K562 (cell line): ENCODE measurements around the gene ARHGEF17. TPM values are rescaled to one million over a fixed set of nuclear protein-coding genes. Genes with fewer than 3 reads are reported as not detected.

ENCODE experiments used
- CHAMP1 ChIP-seq: fragments of 450-650 bp; IDR thresholded peaks from 2 replicates; pipeline ENCODE4 v1.6.1; 2016; ENCODE audit warnings: mild to moderate bottlenecking
- CHD4 ChIP-seq: fragments of 200-600 bp; sonication (generic); IDR thresholded peaks from 3 replicates; pipeline ENCODE4 v1.6.1; 2012; ENCODE audit warnings: low read depth, mild to moderate bottlenecking, mixed read lengths, low read length, inconsistent platforms; ENCODE audit not compliant: insufficient read depth, insufficient replicate concordance, poor library complexity, severe bottlenecking
- EGR1 ChIP-seq: fragments of 450-650 bp; conservative IDR thresholded peaks from 2 replicates; pipeline ENCODE4 v1.6.1; 2017; ENCODE audit warnings: mild to moderate bottlenecking
- EHMT2 ChIP-seq: fragments of 450-650 bp; IDR thresholded peaks from 2 replicates; pipeline ENCODE4 v1.6.1; 2018; ENCODE audit warnings: antibody characterized with exemption
- ETV5 ChIP-seq: sonication (generic); formaldehyde crosslinking; IDR thresholded peaks from 2 replicates; pipeline ENCODE4 v1.4.0; 2020; ENCODE audit warnings: low read depth, mild to moderate bottlenecking, missing genetic modification reagents
- FOXJ2 ChIP-seq: fragments of 200-800 bp; sonication (Bioruptor generic); IDR thresholded peaks from 2 replicates; pipeline ENCODE4 v1.6.1; 2016; ENCODE audit warnings: missing genetic modification characterization, missing compliant biosample characterization
- JUN ChIP-seq, 2 experiments: sonication (generic) in 1 of 2; formaldehyde crosslinking in 1 of 2; IDR thresholded peaks; 2 replicates each; pipeline versions ENCODE4 v1.6.1 to v1.8.0; 2012 to 2022; ENCODE audit warnings: borderline replicate concordance in 2 of 2, mild to moderate bottlenecking in 2 of 2, improper control_type of control experiment in 1 of 2, low read depth in 1 of 2, low read length in 1 of 2, missing genetic modification reagents in 1 of 2
- MLLT1 ChIP-seq, 2 experiments: fragments of 450-650 bp; IDR thresholded peaks; 2 replicates each; pipeline ENCODE4 v1.6.1; 2016
- NR3C1 ChIP-seq: sonication (generic); formaldehyde crosslinking; IDR thresholded peaks from 2 replicates; pipeline ENCODE4 v1.8.1; 2022; ENCODE audit warnings: missing genetic modification reagents
- PATZ1 ChIP-seq: fragments of 250-450 bp; sonication (Bioruptor Pico); IDR thresholded peaks from 2 replicates; pipeline ENCODE4 v1.5.0; 2020; ENCODE audit warnings: mild to moderate bottlenecking, borderline replicate concordance
- SNRNP70 ChIP-seq: fragments of 200-400 bp; formaldehyde crosslinking; optimal IDR thresholded peaks from 2 replicates; pipeline ENCODE3; 2017; ENCODE audit warnings: low read depth, low read length
- TAF1 ChIP-seq: IDR thresholded peaks from 2 replicates; pipeline ENCODE4 v1.6.1; 2011; ENCODE audit warnings: mild to moderate bottlenecking, low read length, moderate library complexity; ENCODE audit not compliant: insufficient read depth, control insufficient read depth, severe bottlenecking; ENCODE audit errors: extremely low read depth
- ZBTB7A ChIP-seq: IDR thresholded peaks from 2 replicates; pipeline ENCODE4 v1.6.1; 2011; ENCODE audit warnings: low read depth, mild to moderate bottlenecking, low read length, moderate library complexity, borderline replicate concordance; ENCODE audit not compliant: control insufficient read depth
- ZNF232 ChIP-seq: sonication (generic); formaldehyde crosslinking; IDR thresholded peaks from 2 replicates; pipeline ENCODE4 v1.8.0; 2022; ENCODE audit warnings: mild to moderate bottlenecking, missing genetic modification reagents
- ZNF512 ChIP-seq: IDR thresholded peaks from 2 replicates; pipeline ENCODE4 v1.6.1; 2016; ENCODE audit warnings: missing genetic modification characterization, missing compliant biosample characterization
- ZNF780A ChIP-seq: fragments of 250-450 bp; sonication (Bioruptor Pico); IDR thresholded peaks from 2 replicates; pipeline ENCODE4 v1.5.0; 2021; ENCODE audit warnings: mild to moderate bottlenecking
- polyA plus RNA-seq, 8 experiments: library from polyadenylated mRNA; depleted of rRNA in 4 of 8; stranded (reverse) in 5 of 8; unstranded in 3 of 8; fragments of >200 nt; fragmentation: Nextera tagmentation in 2 of 8; fragmentation: Illumina TruSeq in 1 of 8; extraction: Ambion mirVana in 2 of 8; extraction: Trizol in 1 of 8; gene quantifications; 2 replicates each; pipeline versions ENCODE4 v1.2.1 to v1.2.3, GENCODE V29; 2011 to 2014; ENCODE audit warnings: inconsistent platforms in 1 of 8, missing spikeins in 1 of 8
- total RNA-seq, 7 experiments: library from RNA; depleted of rRNA in 6 of 7; stranded (reverse); fragments of >200 nt in 6 of 7; fragmentation: Illumina TruSeq in 2 of 7; extraction: Trizol in 2 of 7; gene quantifications; 2 replicates each; pipeline versions ENCODE4 v1.2.1 to v1.2.3, GENCODE V29; 2011 to 2021; ENCODE audit warnings: low replicate concordance in 1 of 7

The ARHGEF17 gene
- total and polyA plus RNA-seq, 9 of the 15 experiments (the other 6 are each of a cell fraction or from before 2014, with no cell fraction given): 0.04 to 0.68 (median 0.10) TPM; not detected in 2

GRCh38 chr11:73376803-73377629 lies 68.9 kb downstream of the ARHGEF17 start (continued):
- TF ChIP-seq MLLT1 (IDR thresholded peaks at IDR 0.05) (peak; percentile 65 to 90; a peak in 3 of 4 replicates), ZNF780A (CRISPR knock-in tag) (no peak), JUN (IDR thresholded peaks at IDR 0.05; ENCODE audit: borderline replicate concordance, low read depth, low read length) (peak; percentile 49; the same call in 1 of the 2 replicates), JUN (CRISPR knock-in tag; IDR thresholded peaks at IDR 0.05; ENCODE audit: borderline replicate concordance) (no peak; the same call in 1 of the 2 replicates), FOXJ2 (no peak), ZBTB7A (peak; percentile 74; the same call in 1 of the 2 replicates), EGR1 (peak; percentile 25; the same call in 1 of the 2 replicates), ZNF512 (tag) (no peak), ETV5 (CRISPR knock-in tag) (no peak), SNRNP70 (no peak), EHMT2 (peak; percentile 63; the same call in 1 of the 2 replicates), TAF1 (peak; percentile 64), ZNF232 (CRISPR knock-in tag) (peak; percentile 51; the same call in 1 of the 2 replicates), CHAMP1 (no peak), CHD4 (no peak), NR3C1 (no peak), PATZ1 (CRISPR knock-in tag) (no peak)
